Pons (tissue), 1 donor: Measurements from ENCODE around the gene CAPN11.
"Not testable (repeated sequence)": the region's sequence is repeated elsewhere in the genome, so short reads cannot be mapped to it uniquely, and the experiment has no call there.

Experiments used
- DNase-seq: peaks from one replicate; pipeline ENCODE4 v3.0.0-alpha.2; 2016; ENCODE audit warnings: low spot score

CAPN11 gene

DNA sequence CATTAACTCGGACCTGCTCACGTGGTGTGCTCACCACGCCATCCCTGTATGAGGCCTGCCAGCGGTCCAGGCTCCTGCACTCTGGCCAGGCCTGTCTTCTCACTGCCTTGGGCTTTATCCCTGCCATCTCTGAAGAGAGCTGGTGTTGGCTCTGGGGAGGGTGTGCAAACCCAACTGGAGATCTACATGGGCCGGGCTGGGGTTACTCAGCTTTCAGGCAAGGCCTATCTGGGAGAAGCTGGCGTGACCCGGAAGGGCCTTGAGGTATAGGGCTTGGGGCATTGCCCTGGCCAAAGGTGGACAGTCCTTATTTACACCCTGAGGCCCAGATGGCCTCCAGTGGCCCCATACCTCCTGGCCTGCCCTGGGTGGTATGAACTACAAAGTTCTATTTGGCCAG, 69.8 kb downstream of the CAPN11 start:
- no peak for DNase-seq

DNA sequence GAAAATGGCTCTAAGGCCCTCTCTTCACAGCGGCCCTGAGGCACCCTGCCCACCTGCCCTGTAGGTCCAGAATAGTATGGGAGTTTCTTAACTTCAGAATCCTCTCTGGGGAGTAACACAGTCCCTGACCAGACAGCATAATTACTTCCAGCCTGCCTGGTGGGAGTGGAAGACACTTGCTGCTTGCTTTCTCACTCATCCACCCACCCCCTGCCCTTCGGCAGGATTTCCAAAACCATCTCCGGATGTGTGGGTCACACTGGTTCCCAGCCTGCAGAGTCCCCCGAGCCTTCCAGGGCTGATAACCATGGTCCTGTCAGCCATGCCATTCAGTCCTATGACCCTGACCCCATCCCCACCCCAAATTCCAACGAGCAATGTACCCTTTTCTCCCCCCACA, 70.2 kb downstream of the CAPN11 start:
- DNase-seq: no peak

DNA sequence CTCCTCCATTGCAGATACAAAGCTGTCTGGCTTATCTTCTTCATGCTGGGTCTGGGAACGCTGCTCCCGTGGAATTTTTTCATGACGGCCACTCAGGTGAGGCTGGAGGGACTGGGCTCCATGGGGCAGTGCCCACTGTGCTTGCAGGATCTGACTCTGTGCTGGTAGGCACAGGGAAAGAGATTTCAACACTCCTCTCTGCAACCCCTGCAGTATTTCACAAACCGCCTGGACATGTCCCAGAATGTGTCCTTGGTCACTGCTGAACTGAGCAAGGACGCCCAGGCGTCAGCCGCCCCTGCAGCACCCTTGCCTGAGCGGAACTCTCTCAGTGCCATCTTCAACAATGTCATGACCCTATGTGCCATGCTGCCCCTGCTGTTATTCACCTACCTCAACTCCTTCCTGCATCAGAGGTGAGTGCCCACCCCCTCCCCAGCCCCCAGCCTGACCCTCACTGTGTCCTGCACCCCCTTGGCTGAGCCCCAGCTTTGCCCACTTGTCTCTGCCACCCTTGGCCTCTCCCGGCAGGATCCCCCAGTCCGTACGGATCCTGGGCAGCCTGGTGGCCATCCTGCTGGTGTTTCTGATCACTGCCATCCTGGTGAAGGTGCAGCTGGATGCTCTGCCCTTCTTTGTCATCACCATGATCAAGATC, 70.9 kb downstream of the CAPN11 start:
- no peak for DNase-seq

DNA sequence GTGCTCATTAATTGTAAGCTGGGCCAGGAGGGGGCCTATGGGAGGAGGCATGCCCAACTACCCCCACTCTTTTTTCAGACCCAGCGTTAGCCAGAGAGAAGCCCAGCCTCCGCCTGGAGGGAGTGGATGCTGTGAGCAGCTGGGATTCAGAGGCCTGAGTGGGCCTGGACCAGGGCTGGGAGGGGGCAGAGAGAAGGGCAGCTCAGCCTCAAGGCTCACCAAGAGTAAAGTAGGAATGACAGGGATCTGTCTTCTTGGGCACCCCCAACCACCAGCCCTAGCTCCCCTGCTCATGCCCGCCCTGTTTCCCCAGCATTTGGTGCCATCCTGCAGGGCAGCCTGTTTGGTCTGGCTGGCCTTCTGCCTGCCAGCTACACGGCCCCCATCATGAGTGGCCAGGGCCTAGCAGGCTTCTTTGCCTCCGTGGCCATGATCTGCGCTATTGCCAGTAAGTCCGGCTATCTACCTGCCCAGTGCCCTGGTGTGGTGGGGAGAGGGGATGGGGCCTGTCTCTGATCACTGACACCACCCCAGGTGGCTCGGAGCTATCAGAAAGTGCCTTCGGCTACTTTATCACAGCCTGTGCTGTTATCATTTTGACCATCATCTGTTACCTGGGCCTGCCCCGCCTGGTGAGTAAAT, 71.5 kb downstream of the CAPN11 start:
- DNase-seq: no peak

DNA sequence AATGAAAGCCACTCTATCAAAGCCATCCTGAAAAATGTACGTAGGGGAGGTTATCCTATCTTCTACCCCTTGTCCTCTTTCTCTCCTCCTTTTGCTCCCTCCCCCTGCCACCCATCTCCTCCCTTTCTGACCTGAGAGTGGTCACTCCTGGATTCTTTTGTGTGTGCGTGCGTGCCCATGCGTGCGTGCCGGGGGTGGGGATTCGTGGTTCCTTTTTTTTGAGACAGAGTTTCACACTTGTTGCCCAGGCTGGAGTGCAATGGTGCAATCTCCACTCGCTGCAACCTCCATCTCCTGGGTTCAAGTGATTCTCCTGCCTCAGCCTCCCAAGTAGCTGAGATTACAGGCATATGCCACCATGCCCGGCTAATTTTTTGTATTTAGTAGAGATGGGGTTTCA, 72.8 kb downstream of the CAPN11 start:
- DNase-seq: not testable (repeated sequence)

DNA sequence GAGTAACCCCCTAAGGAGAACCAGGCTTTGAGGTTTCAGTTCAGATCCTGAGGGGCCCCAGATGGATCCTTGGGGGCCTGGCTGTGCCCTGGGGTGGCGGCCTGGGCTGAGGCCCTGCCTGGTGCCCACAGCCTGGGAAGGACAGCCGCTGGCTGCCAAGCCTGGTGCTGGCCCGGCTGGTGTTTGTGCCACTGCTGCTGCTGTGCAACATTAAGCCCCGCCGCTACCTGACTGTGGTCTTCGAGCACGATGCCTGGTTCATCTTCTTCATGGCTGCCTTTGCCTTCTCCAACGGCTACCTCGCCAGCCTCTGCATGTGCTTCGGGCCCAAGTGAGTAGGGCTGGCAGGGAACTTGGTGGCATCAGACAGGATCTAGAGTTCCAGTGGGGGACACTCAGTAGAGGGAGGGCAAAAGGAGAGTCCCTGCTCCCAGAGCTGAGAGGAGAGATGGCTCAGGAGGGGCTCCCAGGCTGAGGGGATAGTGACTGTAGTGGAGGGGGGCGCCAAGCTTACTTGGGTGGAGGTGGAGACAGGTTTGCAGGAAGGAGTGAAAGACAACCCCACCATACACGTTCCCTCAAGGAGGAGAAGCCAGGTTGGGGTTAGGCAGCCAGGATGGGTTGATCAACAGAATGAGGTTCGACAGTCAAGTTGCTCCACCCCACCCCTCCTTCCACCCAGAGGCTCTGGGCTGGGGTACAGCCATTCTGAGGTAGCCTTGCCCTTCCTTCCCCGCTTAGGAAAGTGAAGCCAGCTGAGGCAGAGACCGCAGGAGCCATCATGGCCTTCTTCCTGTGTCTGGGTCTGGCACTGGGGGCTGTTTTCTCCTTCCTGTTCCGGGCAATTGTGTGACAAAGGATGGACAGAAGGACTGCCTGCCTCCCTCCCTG, 74.3 kb downstream of the CAPN11 start:
- no peak for DNase-seq

DNA sequence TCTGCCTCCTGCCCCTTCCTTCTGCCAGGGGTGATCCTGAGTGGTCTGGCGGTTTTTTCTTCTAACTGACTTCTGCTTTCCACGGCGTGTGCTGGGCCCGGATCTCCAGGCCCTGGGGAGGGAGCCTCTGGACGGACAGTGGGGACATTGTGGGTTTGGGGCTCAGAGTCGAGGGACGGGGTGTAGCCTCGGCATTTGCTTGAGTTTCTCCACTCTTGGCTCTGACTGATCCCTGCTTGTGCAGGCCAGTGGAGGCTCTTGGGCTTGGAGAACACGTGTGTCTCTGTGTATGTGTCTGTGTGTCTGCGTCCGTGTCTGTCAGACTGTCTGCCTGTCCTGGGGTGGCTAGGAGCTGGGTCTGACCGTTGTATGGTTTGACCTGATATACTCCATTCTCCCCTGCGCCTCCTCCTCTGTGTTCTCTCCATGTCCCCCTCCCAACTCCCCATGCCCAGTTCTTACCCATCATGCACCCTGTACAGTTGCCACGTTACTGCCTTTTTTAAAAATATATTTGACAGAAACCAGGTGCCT, 75.0 kb downstream of the CAPN11 start:
- DNase-seq: no peak
